KOPT-K1 (cell line): Measurements from ENCODE around the gene MRGPRX4.
"Not testable (repeated sequence)": the region's sequence is repeated elsewhere in the genome, so short reads cannot be mapped to it uniquely, and the experiment has no call there.

Experiments used
- H3K27ac ChIP-seq: fragments of 200-600 bp; sonication (generic); 2 replicates; pipeline ENCODE4 v1.5.1; 2016; ENCODE audit warnings: antibody characterized with exemption, mild to moderate bottlenecking, low read depth, low read length; ENCODE audit not compliant: poor library complexity, severe bottlenecking
- H3K36me3 ChIP-seq: fragments of 200-600 bp; sonication (generic); 2 replicates; pipeline ENCODE4 v1.5.1; 2017; ENCODE audit warnings: antibody characterized with exemption, mild to moderate bottlenecking, low read length, moderate library complexity; ENCODE audit not compliant: insufficient read depth
- H3K9me3 ChIP-seq: fragments of 200-600 bp; sonication (generic); 2 replicates; pipeline ENCODE4 v1.5.1; 2017; ENCODE audit warnings: antibody characterized with exemption, low read length, mild to moderate bottlenecking; ENCODE audit not compliant: insufficient read depth, poor library complexity, severe bottlenecking

The MRGPRX4 gene

GRCh38 chr11:18172666-18173065 is at the start of gene MRGPRX4:
Gene MRGPRX4, plus strand, starts transcription at chr11:18172837. Its CDS starts 420 bp downstream, at chr11:18173257.
- H3K9me3 ChIP-seq, result no peaks in the 10 kb centered on the region
- H3K27ac ChIP-seq, result no peak within 1 kb of the TSS
- no peaks in the 10 kb centered on the region for H3K36me3 ChIP-seq

GRCh38 chr11:18131115-18131514 is 41.5 kb upstream of the MRGPRX4 start:
- H3K36me3 ChIP-seq, H3K27ac ChIP-seq, H3K9me3 ChIP-seq: not testable (repeated sequence)

- Histone ChIP-seq H3K27ac (no peak within 1 kb of the TSS), H3K9me3 (no peaks in the 10 kb centered on the region), H3K36me3 (no peaks in the 10 kb centered on the region)
Measured at GRCh38 chr11:18132341-18132740, 40.3 kb upstream of the MRGPRX4 start, which contains the start of gene MRGPRX3. Gene MRGPRX3, plus strand, starts transcription at chr11:18132571. Its CDS starts 4,632 bp downstream, at chr11:18137203.

- Histone ChIP-seq H3K27ac (no peak overlapping the region), H3K36me3 (no peaks in the 10 kb centered on the region), H3K9me3 (no peaks in the 10 kb centered on the region)
Measured at GRCh38 chr11:18135308-18135707, 37.3 kb upstream of the MRGPRX4 start.

- no peaks in the 10 kb centered on the region for H3K36me3 ChIP-seq
- H3K9me3 ChIP-seq, result no peaks in the 10 kb centered on the region
- H3K27ac ChIP-seq, result no peak overlapping the region
Measured at GRCh38 chr11:18137186-18137800, 35.3 kb upstream of the MRGPRX4 start.

- no peak overlapping the region for H3K27ac ChIP-seq
- no peaks in the 10 kb centered on the region for H3K9me3 ChIP-seq
- no peaks in the 10 kb centered on the region for H3K36me3 ChIP-seq
Measured at GRCh38 chr11:18140145-18140544, 32.5 kb upstream of the MRGPRX4 start.

- Histone ChIP-seq H3K36me3 (no peaks in the 10 kb centered on the region), H3K9me3 (peaks cover 7% of the 10 kb centered on the region), H3K27ac (no peak overlapping the region)
Measured at GRCh38 chr11:18144243-18144642, 28.4 kb upstream of the MRGPRX4 start.

GRCh38 chr11:18145025-18145424 is 27.6 kb upstream of the MRGPRX4 start:
- Histone ChIP-seq H3K9me3 (peaks cover 7% of the 10 kb centered on the region), H3K36me3 (no peaks in the 10 kb centered on the region), H3K27ac (no peak overlapping the region)

GRCh38 chr11:18145837-18146236 is 26.8 kb upstream of the MRGPRX4 start:
- Histone ChIP-seq H3K27ac (no peak overlapping the region), H3K9me3 (peaks cover 7% of the 10 kb centered on the region), H3K36me3 (no peaks in the 10 kb centered on the region)

- Histone ChIP-seq H3K9me3 (peaks cover 7% of the 10 kb centered on the region), H3K36me3 (no peaks in the 10 kb centered on the region), H3K27ac (no peak overlapping the region)
Measured at GRCh38 chr11:18151581-18151980, 21.1 kb upstream of the MRGPRX4 start.

- Histone ChIP-seq H3K27ac (no peak overlapping the region), H3K36me3 (no peaks in the 10 kb centered on the region), H3K9me3 (no peaks in the 10 kb centered on the region)
Measured at GRCh38 chr11:18168372-18168771, 4.3 kb upstream of the MRGPRX4 start.

- H3K36me3 ChIP-seq, result no peaks in the 10 kb centered on the region
Measured at GRCh38 chr11:18171377-18172000, 1.1 kb upstream of the MRGPRX4 start.

GRCh38 chr11:18173225-18173866 is 709 bp downstream of the MRGPRX4 start:
- Histone ChIP-seq H3K36me3 (no peaks in the 10 kb centered on the region), H3K9me3 (no peaks in the 10 kb centered on the region), H3K27ac (no peak overlapping the region)

More at GRCh38 chr11:18171377-18172000, 1.1 kb upstream of the MRGPRX4 start:
- Histone ChIP-seq H3K9me3 (no peaks in the 10 kb centered on the region), H3K27ac (no peak overlapping the region)

GRCh38 chr11:18188796-18189195 is 16.2 kb downstream of the MRGPRX4 start:
- Histone ChIP-seq H3K36me3 (no peaks in the 10 kb centered on the region), H3K9me3 (no peaks in the 10 kb centered on the region), H3K27ac (no peak overlapping the region)

GRCh38 chr11:18189476-18190245 is 17.0 kb downstream of the MRGPRX4 start:
- not testable (repeated sequence) for H3K27ac ChIP-seq, H3K9me3 ChIP-seq, H3K36me3 ChIP-seq
